Fibroblast of skin of scalp (primary cell): ENCODE data around the gene VCAN.

ENCODE experiments used
- DNase-seq: peaks from one replicate; pipeline ENCODE4 v3.0.0-alpha.2; 2013

Gene VCAN

GRCh38 chr5:83469075-83469474 is 2.5 kb upstream of the VCAN start:
- DNase-seq = no peak

- DNase-seq = no peak
These were observed 779 bp upstream of the VCAN start for GRCh38 chr5:83470526-83471404.

GRCh38 chr5:83472213-83472507 is 616 bp downstream of the VCAN start:
- no peak for DNase-seq

- DNase-seq = peak; percentile 27
These were observed 1.2 kb downstream of the VCAN start for GRCh38 chr5:83472508-83473345.

- peak; percentile 100 for DNase-seq
These were observed 2.0 kb downstream of the VCAN start for GRCh38 chr5:83473346-83474160.

- DNase-seq = peak; percentile 96
These were observed 2.7 kb downstream of the VCAN start for GRCh38 chr5:83474161-83474796.

- no peak for DNase-seq
These were observed 3.4 kb downstream of the VCAN start for GRCh38 chr5:83474991-83475390.

- peak; percentile 92 for DNase-seq
These were observed 3.9 kb downstream of the VCAN start for GRCh38 chr5:83475391-83475863.

GRCh38 chr5:83475935-83476814 is 4.6 kb downstream of the VCAN start:
- peak; percentile 35 for DNase-seq

GRCh38 chr5:83482961-83483360 is 11.4 kb downstream of the VCAN start:
- no peak for DNase-seq

GRCh38 chr5:83484294-83484693 is 12.8 kb downstream of the VCAN start:
- DNase-seq = no peak

- peak; percentile 19 for DNase-seq
These were observed 14.3 kb downstream of the VCAN start for GRCh38 chr5:83485842-83486241.

GRCh38 chr5:83487155-83487554 is 15.6 kb downstream of the VCAN start:
- peak; percentile 47 for DNase-seq

GRCh38 chr5:83488271-83488670 is 16.7 kb downstream of the VCAN start:
- DNase-seq = peak; percentile 30

GRCh38 chr5:83488821-83489220 is 17.3 kb downstream of the VCAN start:
- DNase-seq = peak; percentile 39

GRCh38 chr5:83490203-83490602 is 18.7 kb downstream of the VCAN start:
- no peak for DNase-seq

GRCh38 chr5:83492331-83492730 is 20.8 kb downstream of the VCAN start:
- DNase-seq = peak; percentile 12

GRCh38 chr5:83493644-83494043 is 22.1 kb downstream of the VCAN start:
- DNase-seq = no peak

GRCh38 chr5:83494087-83494620 is 22.6 kb downstream of the VCAN start:
- no peak for DNase-seq

- no peak for DNase-seq
These were observed 23.1 kb downstream of the VCAN start for GRCh38 chr5:83494666-83495065.

- no peak for DNase-seq
These were observed 25.1 kb downstream of the VCAN start for GRCh38 chr5:83496626-83497025.
